ENCODE data around the gene SEPTIN10. TPM values are rescaled to one million over a fixed set of nuclear protein-coding genes. Genes with fewer than 3 reads are reported as not detected.

Gene SEPTIN10
- total and polyA plus RNA-seq, 2 of the 8 experiments (the other 6 are each of a cell fraction or from before 2014, with no cell fraction given): 23.7 to 101 TPM

GRCh38 chr2:109547280-109547679 is 66.5 kb downstream of the SEPTIN10 start:
- Histone ChIP-seq H3K36me3 (ENCODE audit: control insufficient read depth in 2 of 4, insufficient read depth in 4 of 4, low read length in 3 of 4) (peaks cover 0 to 4% (median under 1%) of the 10 kb centered on the region in 4 experiments; a peak in 4 of 8 replicates), H3K56ac (replicated peaks; ENCODE audit: insufficient read length, low read depth, low read length) (no peak overlapping the region), H3K9ac (replicated peaks in 1 of 4; ENCODE audit: extremely low read depth in 1 of 4, low read depth in 3 of 4, low read length in 3 of 4) (no peak overlapping the region), H3K18ac (ENCODE audit: extremely low read depth, low read length) (no peak overlapping the region), H3K79me1 (ENCODE audit: low read depth, low read length) (no peaks in the 10 kb centered on the region), H3K79me2 (ENCODE audit: control insufficient read depth in 1 of 2, insufficient read depth in 2 of 2, low read length in 2 of 2) (no peaks in the 10 kb centered on the region), H2BK20ac (ENCODE audit: low read length) (no peak overlapping the region), H3K23me2 (ENCODE audit: low read depth, low read length) (no peaks in the 10 kb centered on the region), H3K4me2 (ENCODE audit: insufficient read depth in 1 of 2, low read depth in 2 of 2, low read length in 2 of 2) (no peak overlapping the region), H3K27ac (ENCODE audit: low read depth, low read length) (no peak overlapping the region), H3K14ac (ENCODE audit: insufficient read length) (no peak overlapping the region), H3K9me3 (ENCODE audit: insufficient read depth in 2 of 2, low read depth in 1 of 2, low read length in 1 of 2) (no peaks in the 10 kb centered on the region), H2BK15ac (ENCODE audit: low read length) (no peak overlapping the region), H2AK5ac (ENCODE audit: low read depth, low read length) (no peak overlapping the region), H3K27me3 (replicated peaks in 1 of 4; ENCODE audit: control insufficient read depth in 3 of 4, extremely low read depth in 1 of 4, insufficient read depth in 3 of 4, low read length in 3 of 4) (no peaks in the 10 kb centered on the region), H3K23ac (ENCODE audit: insufficient read length) (no peak overlapping the region), H2BK120ac (replicated peaks; ENCODE audit: low read depth, low read length) (no peak overlapping the region), H3K4me3 (ENCODE audit: extremely low read depth in 1 of 4, insufficient read depth in 2 of 4, low read depth in 3 of 4, low read length in 4 of 4) (no peak overlapping the region), H3K4me1 (replicated peaks in 1 of 4; ENCODE audit: control insufficient read depth in 3 of 4, insufficient read depth in 4 of 4, low read length in 3 of 4) (no peaks in the 10 kb centered on the region), H2BK5ac (ENCODE audit: low read depth, low read length) (no peak overlapping the region), H4K20me1 (replicated peaks in 1 of 2; ENCODE audit: control insufficient read depth in 1 of 2, insufficient read depth in 2 of 2, low read length in 2 of 2) (peaks cover 0 to 5% of the 10 kb centered on the region in 2 experiments), H4K5ac (ENCODE audit: insufficient read length, low read depth, low read length) (no peak overlapping the region), H3K4ac (replicated peaks; ENCODE audit: insufficient read length, low read depth, low read length) (no peak overlapping the region), H2AFZ (ENCODE audit: low read length) (no peak overlapping the region), H2BK12ac (ENCODE audit: low read depth, low read length) (no peak overlapping the region), H4K91ac (replicated peaks; ENCODE audit: insufficient read length, low read length) (no peak overlapping the region), H4K8ac (ENCODE audit: extremely low read depth, insufficient read depth, low read length) (no peak overlapping the region)
- ChIA-PET CTCF (ENCODE audit: partially characterized antibody) (interaction anchor here (0.6 to 6.7 kb wide), 29 partner anchors 11 to 188 kb away, joined by 3 to 67 read pairs (median 8); partner anchors contain the start of genes SEPTIN10 and SOWAHC), POLR2A (ENCODE audit: partially characterized antibody) (no interaction called here)
- DNase-seq (ENCODE audit: low read depth in 1 of 2, low spot score in 2 of 2) (no peak), FAIRE-seq (no peak)
- WGBS, 2 experiments (ENCODE audit: extremely low coverage in 1 of 2, insufficient coverage in 1 of 2, insufficient read length in 1 of 2, insufficient replicate concordance in 2 of 2, low coverage in 1 of 2, low lambda C conversion rate in 2 of 2, missing lambda C conversion rate in 1 of 2): 83% methylated on average over 2 of the region's 2 CpGs; no CpG with 5 or more reads in 1 of the 2 experiments
- TF ChIP-seq YY1 (IDR thresholded peaks at IDR 0.05; ENCODE audit: low read depth, low read length) (no peak), CEBPB (IDR thresholded peaks at IDR 0.05; ENCODE audit: low read depth, low read length) (no peak)

Data from H1 (cell line).